NB4 (cell line): ENCODE results near the gene MTMR3.
A peak's percentile ranks its signal among the peaks of the same experiment; 100 is the strongest.
"Not testable (repeated sequence)": the region's sequence is repeated elsewhere in the genome, so short reads cannot be mapped to it uniquely, and the experiment has no call there.

ENCODE experiments used
- DNase-seq: peaks from one replicate; pipeline ENCODE4 v3.0.0; 2010; ENCODE audit warnings: low read depth
- H3K4me3 ChIP-seq: one replicate; pipeline ENCODE4 v1.5.1; 2011; ENCODE audit warnings: mild to moderate bottlenecking, low read depth, low read length, moderate library complexity
- CTCF ChIP-seq: IDR thresholded peaks from one replicate; pipeline ENCODE4 v1.5.1; 2012; ENCODE audit warnings: low read depth, low read length
- MAX ChIP-seq: IDR thresholded peaks from 2 replicates; pipeline ENCODE4 v1.6.1; 2011; ENCODE audit warnings: low read depth, low read length
- MYC ChIP-seq: IDR thresholded peaks from 2 replicates; pipeline ENCODE4 v1.6.1; 2011; ENCODE audit warnings: low read depth, low read length
- POLR2A ChIP-seq: IDR thresholded peaks from 2 replicates; pipeline ENCODE4 v1.6.1; 2011; ENCODE audit warnings: mild to moderate bottlenecking; ENCODE audit not compliant: insufficient read length; ENCODE audit errors: extremely low read depth

MTMR3 gene

DNA sequence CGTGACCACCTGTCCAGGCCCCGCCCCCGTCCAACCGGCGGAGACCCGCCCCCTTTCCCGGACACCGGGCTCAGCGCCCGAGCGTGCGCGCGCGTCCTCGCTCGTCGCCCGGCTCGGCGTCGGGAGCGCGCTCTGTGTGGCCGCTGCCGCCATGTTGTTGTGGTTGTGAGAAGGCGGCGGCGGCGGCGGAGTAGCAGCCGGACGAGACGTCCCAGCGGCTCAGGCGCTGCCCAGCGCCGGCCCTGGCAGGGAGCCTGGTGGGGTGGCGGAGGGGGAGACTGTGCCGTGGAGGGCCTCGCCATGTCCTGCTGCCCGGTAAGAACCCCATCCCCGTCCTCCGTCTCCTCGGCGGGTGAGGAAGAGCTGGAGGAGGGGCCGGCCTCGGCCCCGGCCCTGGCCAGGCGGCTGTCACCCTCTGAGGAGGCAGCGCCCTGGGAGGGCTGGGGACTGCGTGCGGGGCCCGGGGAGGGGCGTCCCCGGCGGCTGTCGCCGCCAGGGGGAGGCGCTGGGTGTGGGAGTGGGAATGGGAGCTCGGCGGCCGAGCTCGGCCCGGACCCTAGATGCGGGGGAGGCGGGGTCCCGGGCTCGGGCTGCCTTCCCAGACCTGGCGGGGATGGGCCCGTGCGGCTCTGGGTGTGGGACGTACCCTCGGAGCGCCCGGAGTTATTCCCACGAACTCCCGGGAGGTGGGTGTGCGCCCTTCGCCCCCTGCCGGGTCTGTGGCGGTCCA is at the start of gene MTMR3:
MTMR3 (plus strand) TSS at position 130 of the 730 bp plus-strand sequence. CDS start 87,886 bp downstream, outside the sequence.
- H3K4me3 ChIP-seq: peak within 1 kb of the TSS; percentile 64
- DNase-seq: peak; percentile 92
- TF ChIP-seq POLR2A (no peak), CTCF (peak; percentile 37)

DNA sequence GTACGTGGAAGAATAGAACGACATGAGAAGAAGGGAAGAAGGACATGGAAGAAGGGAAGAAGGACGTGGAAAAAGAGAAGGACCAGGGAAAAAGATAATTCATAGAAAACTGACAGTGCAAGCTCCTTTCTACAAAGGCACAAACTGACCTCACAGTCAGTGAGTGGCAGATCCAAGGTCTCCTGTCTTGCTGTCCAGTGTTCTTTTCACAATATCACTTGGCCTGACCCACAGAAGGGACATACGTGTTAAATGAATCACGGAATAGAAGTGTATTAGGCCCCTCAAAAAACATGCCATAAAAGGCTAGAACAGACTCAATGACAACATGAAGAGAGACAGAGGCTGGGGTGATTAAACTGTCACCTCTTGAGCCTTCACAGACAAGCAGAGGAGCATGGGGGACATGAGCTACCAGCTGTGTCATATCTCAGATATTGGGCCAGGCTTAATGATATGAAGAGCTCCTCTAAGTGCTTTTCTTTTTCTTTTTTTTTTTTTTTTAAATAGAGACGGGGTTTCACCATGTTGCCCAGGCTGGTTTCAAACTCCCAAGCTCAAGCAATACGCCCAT is 49.5 kb upstream of the MTMR3 start:
- no peak for DNase-seq
- H3K4me3 ChIP-seq: no peak overlapping the region
- TF ChIP-seq CTCF: no peak
- TF ChIP-seq POLR2A: no peak
- no peak for TF ChIP-seq MAX
- no peak for TF ChIP-seq MYC

GRCh38 chr22:29834046-29834445 is 48.9 kb upstream of the MTMR3 start:
- no peak for DNase-seq
- no peak for TF ChIP-seq POLR2A
- TF ChIP-seq CTCF: no peak
- TF ChIP-seq MAX: no peak
- no peak for TF ChIP-seq MYC
- no peak overlapping the region for H3K4me3 ChIP-seq

GRCh38 chr22:29836791-29837370 is 46.1 kb upstream of the MTMR3 start:
- DNase-seq: not testable (repeated sequence)
- peak overlapping the region; percentile 95 for H3K4me3 ChIP-seq

DNA sequence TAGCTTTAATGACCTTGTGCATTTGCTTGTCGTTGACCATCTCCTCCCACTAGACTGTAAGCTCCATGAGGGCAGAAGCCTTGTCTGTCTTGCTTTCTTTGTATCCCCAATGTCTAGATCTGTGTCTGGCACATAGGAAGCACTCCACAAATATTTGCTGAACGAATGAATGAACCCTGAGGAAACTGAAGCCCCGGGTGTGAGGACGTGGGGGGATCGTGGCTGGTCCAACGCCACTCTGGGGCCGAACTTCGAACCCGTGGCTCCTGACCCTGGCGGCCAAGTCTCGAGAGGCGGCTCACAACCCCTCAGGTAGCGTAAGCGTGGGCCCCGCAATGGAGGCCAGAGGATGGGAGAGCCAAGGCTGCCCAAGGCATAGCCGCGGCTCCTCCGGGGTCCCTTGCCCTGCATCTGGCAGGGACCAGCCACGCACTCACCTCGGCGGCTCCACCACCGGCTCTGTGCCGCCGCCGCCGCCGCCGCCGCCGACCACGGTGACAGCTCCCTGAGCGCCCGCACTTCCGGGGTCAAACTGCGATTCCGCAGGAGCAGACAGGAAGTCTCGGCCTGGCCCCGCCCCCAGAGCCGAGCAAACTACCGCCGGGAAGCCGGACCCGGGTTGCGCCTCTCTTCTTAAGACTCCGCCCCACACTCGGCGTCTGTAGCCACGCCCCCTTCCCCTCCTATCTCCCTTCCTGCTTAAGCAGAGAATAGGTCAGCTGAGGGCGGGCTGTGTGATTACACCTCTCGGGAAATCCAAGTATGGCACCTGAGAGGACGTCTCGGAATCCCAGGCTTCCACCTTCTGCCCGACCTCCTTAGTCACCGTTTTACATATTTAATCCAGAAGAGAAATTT is 45.0 kb upstream of the MTMR3 start, which contains the start of gene ASCC2:
ASCC2 (minus strand) TSS at position 534 of the 858 bp plus-strand sequence. CDS start 5,949 bp downstream, outside the sequence.
- peak; percentile 98 for DNase-seq
- peak within 1 kb of the TSS; percentile 95 for H3K4me3 ChIP-seq
- TF ChIP-seq CTCF (no peak), POLR2A (peak; percentile 61), MAX (peak; percentile 37; the same call in 1 of the 2 replicates), MYC (no peak)

- TF ChIP-seq MAX: no peak
- peak overlapping the region; percentile 71 for H3K4me3 ChIP-seq
- DNase-seq: no peak
Observed at GRCh38 chr22:29838599-29838956, 44.4 kb upstream of the MTMR3 start.
